ENCODE data around the gene DUOXA2.
"Not testable (repeated sequence)": the region's sequence is repeated elsewhere in the genome, so short reads cannot be mapped to it uniquely, and the experiment has no call there.

The DUOXA2 gene

GRCh38 chr15:45094358-45094730, 19.8 kb upstream of the DUOXA2 start:
- in situ Hi-C loops (cut with HindIII; ENCODE audit: low sequenced_read_pairs), result no loop called here

DNA sequence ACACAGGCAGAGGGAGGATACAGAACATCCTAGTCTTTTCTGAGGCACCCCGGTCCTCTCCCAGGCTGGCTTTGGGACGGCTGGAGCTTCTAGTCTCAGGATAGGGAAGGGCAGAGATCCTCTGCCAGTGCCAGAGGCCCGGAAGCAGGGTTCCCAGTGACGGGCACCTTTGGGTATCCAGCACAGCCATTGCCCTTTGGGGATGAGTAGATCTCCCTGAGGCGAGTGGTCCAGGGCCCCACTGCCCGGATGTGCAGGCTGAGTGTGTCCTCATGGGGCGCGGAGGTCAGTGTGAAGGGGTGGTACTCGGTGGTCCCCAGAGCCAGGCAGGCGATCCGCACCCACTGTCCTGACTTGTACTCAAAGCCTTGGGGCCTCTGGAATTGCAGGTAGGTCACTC, 18.5 kb upstream of the DUOXA2 start:
- in situ Hi-C loops (cut with HindIII; ENCODE audit: low sequenced_read_pairs), result no loop called here

GRCh38 chr15:45097466-45097865, 16.7 kb upstream of the DUOXA2 start:
- in situ Hi-C loops (cut with HindIII; ENCODE audit: low sequenced_read_pairs), result no loop called here

DNA sequence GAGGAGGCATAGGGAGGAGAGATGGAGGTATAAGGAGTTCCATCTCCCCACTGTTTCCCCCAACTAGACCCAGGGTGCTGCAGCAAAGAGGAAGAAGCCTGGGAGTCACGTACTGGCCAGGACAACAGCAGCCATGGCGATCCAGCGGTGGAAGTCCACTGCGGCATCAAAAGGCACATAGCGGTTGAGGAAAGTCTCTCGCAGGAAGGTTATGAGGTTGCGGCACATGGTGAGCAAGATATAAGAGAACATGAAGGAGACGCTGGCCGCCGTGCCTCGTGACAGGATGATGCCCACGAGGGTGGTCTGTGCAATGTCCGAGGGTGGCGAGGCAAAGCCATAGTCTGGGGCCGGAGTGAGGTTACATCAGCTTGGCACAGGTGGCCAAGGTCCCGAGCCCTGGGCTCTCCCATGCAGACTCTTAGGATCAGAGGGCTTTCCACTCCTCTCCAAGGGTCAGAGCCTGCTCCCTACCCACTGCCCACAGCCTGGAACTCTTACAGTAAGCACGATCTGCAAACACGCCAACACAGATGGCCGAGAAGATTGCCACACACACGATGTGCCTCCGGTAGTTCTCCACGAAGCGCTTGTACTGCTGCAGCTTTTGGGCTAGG, 14.5 kb upstream of the DUOXA2 start:
- in situ Hi-C loops (cut with HindIII; ENCODE audit: low sequenced_read_pairs), result no loop called here

- in situ Hi-C loops (cut with HindIII; ENCODE audit: low sequenced_read_pairs), result no loop called here
Measured at GRCh38 chr15:45100884-45101625, 13.1 kb upstream of the DUOXA2 start.

DNA sequence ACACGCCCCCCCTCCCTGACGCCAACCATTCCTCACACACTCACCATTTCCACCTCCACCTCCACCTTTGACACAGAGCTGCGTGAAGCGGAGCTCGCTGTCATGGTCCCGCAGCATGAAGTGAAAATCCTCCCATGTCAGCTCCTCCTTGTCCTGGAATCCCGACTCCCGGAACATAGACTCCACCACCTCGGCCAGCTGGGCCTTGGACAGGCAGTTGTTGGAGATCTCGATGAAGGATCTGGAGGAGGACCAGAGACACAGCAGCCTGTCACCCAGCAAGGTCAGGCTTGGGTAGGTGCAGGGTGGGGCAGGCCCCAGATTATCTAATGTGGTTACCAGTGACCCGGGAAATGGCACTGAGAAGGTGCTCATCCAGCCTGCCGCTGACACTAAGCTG, 12.4 kb upstream of the DUOXA2 start:
- in situ Hi-C loops (cut with HindIII; ENCODE audit: low sequenced_read_pairs), result no loop called here

- in situ Hi-C loops (cut with HindIII; ENCODE audit: low sequenced_read_pairs), result no loop called here
Measured at GRCh38 chr15:45102226-45102625, 11.9 kb upstream of the DUOXA2 start.

DNA sequence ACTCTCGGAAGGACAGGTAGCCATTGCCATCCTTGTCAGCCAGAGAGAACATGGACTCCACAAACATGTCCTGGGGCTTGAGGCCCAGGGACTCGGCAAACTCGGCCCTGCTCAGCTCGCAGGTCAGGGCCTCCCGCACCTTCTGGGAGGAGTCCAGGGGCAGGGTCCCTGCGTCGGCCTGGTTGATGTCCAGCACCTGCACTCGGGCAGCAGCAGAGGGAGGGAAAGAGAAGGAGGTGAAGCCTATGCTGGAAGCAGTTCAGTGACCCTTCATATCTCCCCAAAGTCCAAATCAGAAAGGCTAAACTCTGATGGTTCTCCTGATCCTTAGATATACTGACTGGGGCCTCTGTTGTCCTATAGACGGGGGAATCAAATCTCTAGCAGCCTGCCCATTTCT, 10.0 kb upstream of the DUOXA2 start:
- in situ Hi-C loops (cut with HindIII; ENCODE audit: low sequenced_read_pairs), result not testable (repeated sequence)

GRCh38 chr15:45105586-45105985, 8.5 kb upstream of the DUOXA2 start:
- in situ Hi-C loops (cut with HindIII; ENCODE audit: low sequenced_read_pairs), result no loop called here

DNA sequence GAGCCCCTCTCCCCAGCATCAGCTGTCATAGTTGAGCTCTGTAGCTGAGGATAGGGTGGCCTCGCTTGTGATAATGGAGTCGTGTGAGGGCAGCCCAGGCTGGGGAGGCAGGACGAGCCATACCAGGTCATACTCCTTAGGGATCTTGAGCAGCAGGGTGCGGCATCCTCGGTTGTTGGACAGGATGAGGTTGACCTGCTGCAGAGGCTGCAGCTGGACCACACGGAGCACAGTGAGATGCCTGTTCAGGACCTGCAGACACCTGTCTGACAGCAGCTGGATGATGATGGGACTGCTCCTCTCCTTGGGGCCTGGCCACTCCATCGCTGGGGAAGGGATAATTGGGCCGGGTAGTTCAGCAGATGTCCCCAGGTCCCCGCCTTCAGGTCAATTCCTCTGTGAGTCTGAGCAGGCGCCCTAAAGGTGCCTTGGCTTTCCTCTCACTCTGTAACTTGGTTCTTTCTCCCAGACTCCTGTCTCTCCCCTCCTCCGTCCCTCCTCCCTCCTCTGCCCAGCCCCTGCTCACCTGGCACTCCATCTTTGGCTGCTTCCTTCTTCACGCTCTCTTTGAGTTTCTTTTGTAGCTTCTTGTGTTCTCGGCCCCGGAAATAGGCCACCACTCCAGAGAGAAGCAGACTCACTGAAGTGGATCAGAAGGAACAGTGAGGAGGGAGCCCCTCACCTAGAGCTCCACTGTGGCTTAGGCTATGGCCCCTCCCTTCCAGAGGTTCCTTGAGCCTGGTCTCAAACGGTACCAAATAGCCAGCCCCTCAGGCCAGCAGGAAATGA, 7.9 kb upstream of the DUOXA2 start:
- in situ Hi-C loops (cut with HindIII; ENCODE audit: low sequenced_read_pairs), result no loop called here

- in situ Hi-C loops (cut with HindIII; ENCODE audit: low sequenced_read_pairs), result no loop called here
Measured at GRCh38 chr15:45107941-45108630, 6.0 kb upstream of the DUOXA2 start.

DNA sequence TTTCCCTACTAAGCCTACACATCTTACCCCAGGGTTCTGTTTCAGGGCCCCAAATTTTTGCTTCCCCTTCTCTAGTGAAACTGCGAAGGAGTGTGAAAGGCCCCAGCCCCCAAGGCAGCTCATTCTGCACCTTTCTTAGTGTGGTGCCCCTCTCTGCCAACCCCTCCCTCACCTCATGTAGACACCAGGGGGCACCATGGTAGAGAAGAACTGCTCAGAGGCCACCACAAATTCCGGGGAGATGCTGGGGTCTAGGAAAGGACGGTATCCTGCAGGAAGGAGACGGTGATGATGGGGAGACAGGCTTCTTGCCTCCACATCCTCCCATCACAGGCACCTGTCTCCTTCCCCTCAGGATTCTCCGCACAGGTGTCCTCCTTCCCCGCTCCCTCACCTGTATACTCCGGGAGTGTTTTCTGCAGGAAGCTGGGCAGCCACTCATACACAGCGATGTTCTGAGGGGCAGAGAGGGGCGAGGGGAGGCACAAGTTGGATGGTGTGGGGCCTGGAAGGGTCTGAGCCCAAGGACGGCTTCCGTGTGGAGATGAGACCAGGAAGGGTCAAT, 3.8 kb upstream of the DUOXA2 start:
- in situ Hi-C loops (cut with HindIII; ENCODE audit: low sequenced_read_pairs), result no loop called here

DNA sequence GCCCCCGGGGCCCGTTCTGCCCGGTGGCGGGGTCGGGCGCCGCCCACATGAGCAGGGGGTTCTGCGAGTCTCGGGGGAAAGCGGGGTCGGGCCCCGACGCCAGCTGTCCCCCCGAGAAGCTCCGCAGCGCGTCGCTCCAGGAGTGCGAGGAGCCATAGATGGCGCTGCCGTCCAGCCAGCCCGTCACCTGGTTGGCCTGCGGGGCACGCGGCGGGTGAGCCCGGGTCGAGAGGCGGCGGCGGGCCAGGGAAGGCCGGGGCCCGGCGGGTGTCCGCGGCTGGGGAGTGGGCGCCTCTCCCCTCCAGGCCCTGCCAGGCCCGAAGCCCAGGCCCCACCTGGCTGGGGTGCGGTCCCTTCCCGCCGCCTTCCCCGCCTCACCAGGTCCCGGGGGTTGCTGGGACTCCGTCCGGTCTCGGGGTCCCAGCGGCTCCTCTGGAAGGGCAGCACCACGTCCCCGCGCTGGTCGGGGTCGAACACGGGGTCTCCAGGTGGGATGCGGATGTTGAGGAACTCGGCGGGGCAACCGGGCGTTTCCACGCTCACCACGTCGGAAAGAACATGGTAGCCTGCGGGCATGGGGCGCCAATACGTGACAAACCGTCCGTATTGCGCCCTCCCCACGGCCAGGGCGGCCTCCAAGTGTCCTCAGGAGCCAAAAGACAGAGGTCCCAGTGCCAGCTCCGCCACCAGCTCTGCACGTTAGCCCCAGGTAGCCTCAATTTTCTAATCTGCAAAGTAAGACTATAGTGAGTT, 2.6 kb upstream of the DUOXA2 start:
- in situ Hi-C loops (cut with HindIII; ENCODE audit: low sequenced_read_pairs), result no loop called here

DNA sequence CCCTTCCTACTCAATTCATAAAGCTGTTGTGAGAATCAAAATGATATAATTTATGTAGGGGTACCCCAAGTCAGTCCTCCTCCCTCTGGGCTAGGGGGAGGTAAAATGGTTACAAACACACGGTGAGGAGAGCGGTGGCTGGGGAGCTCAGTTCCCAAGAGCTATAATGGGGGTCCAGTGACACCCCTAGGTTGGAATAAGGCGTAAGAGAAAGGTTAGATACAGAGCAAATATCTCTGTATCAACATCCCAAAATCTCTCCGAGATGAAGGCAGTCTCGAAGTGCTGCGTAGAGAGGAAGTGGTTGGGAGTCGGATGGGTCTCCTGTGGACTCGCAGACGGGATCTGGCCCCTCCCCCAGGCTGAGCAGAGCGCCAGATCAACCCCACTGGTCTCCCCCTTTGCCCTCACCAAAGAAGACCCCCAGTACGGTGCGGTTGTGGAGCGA, 2.0 kb upstream of the DUOXA2 start:
- in situ Hi-C loops (cut with HindIII; ENCODE audit: low sequenced_read_pairs), result no loop called here

- in situ Hi-C loops (cut with HindIII; ENCODE audit: low sequenced_read_pairs), result no loop called here
Measured at GRCh38 chr15:45112591-45113379, 1.3 kb upstream of the DUOXA2 start.

- in situ Hi-C loops (cut with HindIII; ENCODE audit: low sequenced_read_pairs), result no loop called here
Measured at GRCh38 chr15:45113380-45113990, 641 bp upstream of the DUOXA2 start.

DNA sequence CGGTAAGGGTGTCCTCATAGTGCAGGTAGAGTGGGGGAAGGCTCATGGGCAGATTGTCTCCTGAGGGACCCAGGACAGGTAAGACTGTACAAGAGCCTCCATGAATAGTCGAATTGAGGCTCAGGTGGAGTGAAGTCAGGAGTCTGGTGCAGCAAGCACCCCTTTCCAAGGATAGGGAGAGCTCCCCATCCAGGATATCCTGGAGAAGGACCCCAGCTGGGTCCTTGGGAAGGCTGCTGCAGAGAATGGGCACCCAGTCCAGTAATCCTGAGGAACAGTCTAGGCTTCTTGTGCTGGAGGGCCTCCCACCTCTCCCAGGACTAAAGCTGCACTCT, 592 bp downstream of the DUOXA2 start:
- in situ Hi-C loops (cut with HindIII; ENCODE audit: low sequenced_read_pairs), result no loop called here

- in situ Hi-C loops (cut with HindIII; ENCODE audit: low sequenced_read_pairs), result no loop called here
Measured at GRCh38 chr15:45115312-45115820, 1.2 kb downstream of the DUOXA2 start.

DNA sequence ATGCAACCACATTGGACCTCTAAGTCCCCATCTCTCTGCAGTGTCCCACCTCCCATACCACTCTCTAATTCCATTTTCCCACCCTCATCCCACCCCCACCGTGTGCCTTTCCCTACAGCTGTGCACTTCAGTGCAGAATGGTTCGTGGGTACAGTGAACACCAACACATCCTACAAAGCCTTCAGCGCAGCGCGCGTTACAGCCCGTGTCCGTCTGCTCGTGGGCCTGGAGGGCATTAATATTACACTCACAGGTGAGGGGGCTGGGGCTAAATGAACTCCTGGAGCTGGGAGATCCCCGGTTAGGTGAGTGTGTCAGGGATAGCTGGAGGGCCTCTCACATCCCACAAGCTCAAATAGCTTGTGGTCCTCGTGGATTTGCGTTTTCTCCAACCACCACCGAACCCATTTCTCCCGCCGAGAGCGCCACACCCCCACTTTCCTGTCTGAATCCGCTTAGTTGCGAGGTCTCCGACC, 1.9 kb downstream of the DUOXA2 start:
- in situ Hi-C loops (cut with HindIII; ENCODE audit: low sequenced_read_pairs), result no loop called here
